ENCODE data around the gene FOXN3.

Gene FOXN3

GRCh38 chr14:89356927-89357326 is 60.1 kb downstream of the FOXN3 start:
- peak overlapping the region in 1 of 7 experiments; percentile 4 for H3K4me3 ChIP-seq (ENCODE audit: control insufficient read depth in 1 of 7, extremely low read depth in 1 of 7, insufficient read depth in 4 of 7, low read depth in 2 of 7, low read length in 6 of 7)
- DNase-seq, result peak in 1 of 3 donors; percentile 37
- CTCF ChIA-PET, result interaction anchor here (1.4 to 1.6 kb wide), 2 partner anchors 16 to 49 kb away, joined by 4 to 5 read pairs; no protein-coding TSS in a partner anchor
- no peaks in the 10 kb centered on the region for H3K9me3 ChIP-seq (ENCODE audit: control extremely low read depth in 1 of 5, control insufficient read depth in 4 of 5, insufficient read depth in 2 of 5, low read depth in 1 of 5, low read length in 4 of 5)
- no peak overlapping the region for H3K27ac ChIP-seq (ENCODE audit: insufficient read depth in 1 of 2, low read depth in 1 of 2, low read length in 2 of 2, poor library complexity in 1 of 2, severe bottlenecking in 2 of 2)
- 24% methylated on average over 3 of the region's 5 CpGs for WGBS (ENCODE audit: insufficient coverage)
- H3K36me3 ChIP-seq (ENCODE audit: control insufficient read depth in 4 of 4, insufficient read depth in 4 of 4, low read length in 3 of 4), result peaks cover 0 to 4% (median 0%) of the 10 kb centered on the region in 4 experiments
- no peaks in the 10 kb centered on the region for H3K27me3 ChIP-seq (replicated peaks in 2 of 5; ENCODE audit: control insufficient read depth in 4 of 5, insufficient read depth in 5 of 5, low read length in 4 of 5)
- POLR2A ChIA-PET, result interaction anchor here (0.9 kb wide), 1 partner anchor 8 kb away, joined by 3 read pairs; no protein-coding TSS in a partner anchor
- H3K4me1 ChIP-seq (ENCODE audit: control extremely low read depth in 1 of 4, control insufficient read depth in 4 of 4, insufficient read depth in 4 of 4, low read length in 3 of 4), result peaks cover 16 to 49% (median 34%) of the 10 kb centered on the region in 4 experiments

- Histone ChIP-seq H3K4me3 (ENCODE audit: control insufficient read depth in 1 of 7, extremely low read depth in 1 of 7, insufficient read depth in 4 of 7, low read depth in 2 of 7, low read length in 6 of 7) (peak overlapping the region in 1 of 7 experiments; percentile 1), H3K27ac (ENCODE audit: insufficient read depth in 1 of 2, low read depth in 1 of 2, low read length in 2 of 2, poor library complexity in 1 of 2, severe bottlenecking in 2 of 2) (no peak overlapping the region), H3K27me3 (replicated peaks in 2 of 5; ENCODE audit: control insufficient read depth in 4 of 5, insufficient read depth in 5 of 5, low read length in 4 of 5) (no peaks in the 10 kb centered on the region), H3K9me3 (ENCODE audit: control extremely low read depth in 1 of 5, control insufficient read depth in 4 of 5, insufficient read depth in 2 of 5, low read depth in 1 of 5, low read length in 4 of 5) (no peaks in the 10 kb centered on the region), H3K36me3 (ENCODE audit: control insufficient read depth in 4 of 4, insufficient read depth in 4 of 4, low read length in 3 of 4) (peaks cover 0 to 4% (median 0%) of the 10 kb centered on the region in 4 experiments), H3K4me1 (ENCODE audit: control extremely low read depth in 1 of 4, control insufficient read depth in 4 of 4, insufficient read depth in 4 of 4, low read length in 3 of 4) (peaks cover 21 to 53% (median 38%) of the 10 kb centered on the region in 4 experiments)
- POLR2A ChIA-PET, result interaction anchor here (0.9 kb wide), 1 partner anchor 9 kb away, joined by 3 read pairs; no protein-coding TSS in a partner anchor
- DNase-seq, result no peak
- CTCF ChIA-PET, result interaction anchor here (0.7 to 1.6 kb wide), 3 partner anchors 16 to 645 kb away, joined by 3 to 5 read pairs (median 4); no protein-coding TSS in a partner anchor
- 14% methylated on average over 1 of the region's 3 CpGs for WGBS (ENCODE audit: insufficient coverage)
These were observed 60.5 kb downstream of the FOXN3 start for GRCh38 chr14:89356496-89356895.

DNA sequence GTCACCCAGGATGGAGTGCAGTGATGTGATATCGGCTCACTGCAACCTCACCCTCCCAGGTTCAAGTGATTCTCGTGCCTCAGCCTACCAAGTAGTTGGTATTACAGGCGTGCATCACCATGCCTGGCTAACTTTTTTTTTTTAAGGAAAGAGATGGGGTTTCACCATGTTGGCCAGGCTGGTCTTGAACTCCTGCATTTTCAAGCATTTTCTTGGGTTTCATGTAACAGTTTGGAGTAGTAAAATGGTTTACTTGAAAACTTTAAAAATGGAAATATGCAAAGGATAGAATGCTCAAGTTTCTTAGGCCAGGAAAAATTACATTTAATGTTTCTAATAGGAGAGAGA is 63.3 kb downstream of the FOXN3 start:
- Histone ChIP-seq H3K36me3 (ENCODE audit: control insufficient read depth in 4 of 4, insufficient read depth in 4 of 4, low read length in 3 of 4) (peaks cover 0 to 18% (median 13%) of the 10 kb centered on the region in 4 experiments), H3K27ac (ENCODE audit: insufficient read depth in 1 of 2, low read depth in 1 of 2, low read length in 2 of 2, poor library complexity in 1 of 2, severe bottlenecking in 2 of 2) (no peak overlapping the region), H3K9me3 (ENCODE audit: control extremely low read depth in 1 of 5, control insufficient read depth in 4 of 5, insufficient read depth in 2 of 5, low read depth in 1 of 5, low read length in 4 of 5) (no peaks in the 10 kb centered on the region), H3K4me1 (ENCODE audit: control extremely low read depth in 1 of 4, control insufficient read depth in 4 of 4, insufficient read depth in 4 of 4, low read length in 3 of 4) (peaks cover 32 to 62% (median 52%) of the 10 kb centered on the region in 4 experiments), H3K4me3 (ENCODE audit: control insufficient read depth in 1 of 7, extremely low read depth in 1 of 7, insufficient read depth in 4 of 7, low read depth in 2 of 7, low read length in 6 of 7) (no peak overlapping the region), H3K27me3 (replicated peaks in 2 of 5; ENCODE audit: control insufficient read depth in 4 of 5, insufficient read depth in 5 of 5, low read length in 4 of 5) (no peaks in the 10 kb centered on the region)
- ChIA-PET POLR2A (interaction anchor here (0.8 kb wide), 1 partner anchor 413 kb away, joined by 3 read pairs; no protein-coding TSS in a partner anchor), CTCF (interaction anchor here (0.6 to 3.0 kb wide), 7 partner anchors 9 to 549 kb away, joined by 3 to 12 read pairs (median 4); no protein-coding TSS in a partner anchor)
- 100% methylated on average over 2 of the region's 3 CpGs for WGBS (ENCODE audit: insufficient coverage)
- DNase-seq, result no peak

- Histone ChIP-seq H3K9me3 (ENCODE audit: control extremely low read depth in 1 of 5, control insufficient read depth in 4 of 5, insufficient read depth in 2 of 5, low read depth in 1 of 5, low read length in 4 of 5) (no peaks in the 10 kb centered on the region), H3K27me3 (replicated peaks in 2 of 5; ENCODE audit: control insufficient read depth in 4 of 5, insufficient read depth in 5 of 5, low read length in 4 of 5) (no peaks in the 10 kb centered on the region), H3K4me3 (ENCODE audit: control insufficient read depth in 1 of 7, extremely low read depth in 1 of 7, insufficient read depth in 4 of 7, low read depth in 2 of 7, low read length in 6 of 7) (no peak overlapping the region), H3K27ac (ENCODE audit: insufficient read depth in 1 of 2, low read depth in 1 of 2, low read length in 2 of 2, poor library complexity in 1 of 2, severe bottlenecking in 2 of 2) (peak overlapping the region in 1 of 2 experiments; percentile 84), H3K4me1 (ENCODE audit: control extremely low read depth in 1 of 4, control insufficient read depth in 4 of 4, insufficient read depth in 4 of 4, low read length in 3 of 4) (peaks cover 29 to 60% (median 52%) of the 10 kb centered on the region in 4 experiments), H3K36me3 (ENCODE audit: control insufficient read depth in 4 of 4, insufficient read depth in 4 of 4, low read length in 3 of 4) (peaks cover 3 to 22% (median 17%) of the 10 kb centered on the region in 4 experiments)
- ChIA-PET POLR2A (no interaction called here), CTCF (interaction anchor here (0.6 to 3.0 kb wide), 9 partner anchors 9 to 550 kb away, joined by 3 to 12 read pairs (median 4); no protein-coding TSS in a partner anchor)
- no peak for DNase-seq
- 49% methylated on average over 3 of the region's 6 CpGs for WGBS (ENCODE audit: insufficient coverage)
These were observed 63.9 kb downstream of the FOXN3 start for GRCh38 chr14:89352976-89353765.

DNA sequence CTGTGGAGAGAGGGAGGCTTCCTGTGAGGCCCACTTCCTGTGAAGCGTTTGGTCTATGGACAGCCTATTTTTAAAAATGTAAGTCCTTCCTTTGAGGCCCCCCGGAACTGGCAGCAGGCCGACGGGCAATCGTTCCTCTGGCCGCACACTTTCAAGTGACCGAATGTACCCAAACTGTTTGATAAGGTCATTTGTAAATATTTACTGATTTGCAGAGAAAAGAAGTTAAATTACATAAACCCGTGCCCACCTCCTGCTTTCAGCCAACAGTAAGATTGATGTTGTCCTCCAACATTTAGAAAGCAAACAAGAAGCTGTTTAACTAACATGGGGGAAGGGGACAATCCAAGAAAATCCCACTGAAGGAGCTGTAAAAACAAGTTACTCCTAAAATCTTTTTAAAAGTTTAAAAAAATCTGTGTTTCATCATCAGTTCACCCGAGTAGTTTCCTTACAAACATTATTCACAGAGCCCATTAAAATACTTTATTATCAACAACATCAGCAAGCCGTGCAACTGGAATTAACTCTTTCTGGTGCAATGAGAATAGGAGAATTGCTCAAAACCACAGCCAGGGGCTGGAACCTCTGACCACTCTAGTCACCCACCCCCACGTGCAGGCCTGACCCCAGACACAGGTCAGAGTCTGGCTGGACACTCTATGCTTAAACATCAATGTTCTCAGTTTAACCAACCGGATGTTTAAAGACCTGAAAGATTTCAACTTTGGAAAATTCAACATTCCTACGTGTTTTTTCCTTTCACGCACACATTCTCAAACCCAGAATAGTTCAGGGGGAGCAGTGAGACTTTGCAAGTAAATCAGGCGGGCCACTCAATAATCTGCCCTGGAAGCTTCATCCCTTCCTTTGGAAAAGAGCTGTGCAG is 65.3 kb downstream of the FOXN3 start:
- Histone ChIP-seq H3K4me3 (ENCODE audit: control insufficient read depth in 1 of 7, extremely low read depth in 1 of 7, insufficient read depth in 4 of 7, low read depth in 2 of 7, low read length in 6 of 7) (peak overlapping the region in 6 of 7 experiments; percentile 15 to 59 (median 40)), H3K27me3 (replicated peaks in 2 of 5; ENCODE audit: control insufficient read depth in 4 of 5, insufficient read depth in 5 of 5, low read length in 4 of 5) (no peaks in the 10 kb centered on the region), H3K4me1 (ENCODE audit: control extremely low read depth in 1 of 4, control insufficient read depth in 4 of 4, insufficient read depth in 4 of 4, low read length in 3 of 4) (peaks cover 28 to 50% (median 46%) of the 10 kb centered on the region in 4 experiments), H3K27ac (ENCODE audit: insufficient read depth in 1 of 2, low read depth in 1 of 2, low read length in 2 of 2, poor library complexity in 1 of 2, severe bottlenecking in 2 of 2) (peak overlapping the region; percentile 78 to 84), H3K36me3 (ENCODE audit: control insufficient read depth in 4 of 4, insufficient read depth in 4 of 4, low read length in 3 of 4) (peaks cover 4 to 30% (median 26%) of the 10 kb centered on the region in 4 experiments), H3K9me3 (ENCODE audit: control extremely low read depth in 1 of 5, control insufficient read depth in 4 of 5, insufficient read depth in 2 of 5, low read depth in 1 of 5, low read length in 4 of 5) (peaks cover 0 to 4% (median 0%) of the 10 kb centered on the region in 5 experiments)
- POLR2A ChIA-PET, result interaction anchor here (1.2 to 1.8 kb wide), 2 partner anchors 47 to 187 kb away, joined by 3 to 5 read pairs; no protein-coding TSS in a partner anchor
- CTCF ChIA-PET, result interaction anchor here (1.2 to 3.0 kb wide), 6 partner anchors 7 to 64 kb away, joined by 3 to 12 read pairs (median 4); no protein-coding TSS in a partner anchor
- 37% methylated on average over 6 of the region's 15 CpGs for WGBS (ENCODE audit: insufficient coverage)
- DNase-seq, result peak in 1 of 3 donors; percentile 52

DNA sequence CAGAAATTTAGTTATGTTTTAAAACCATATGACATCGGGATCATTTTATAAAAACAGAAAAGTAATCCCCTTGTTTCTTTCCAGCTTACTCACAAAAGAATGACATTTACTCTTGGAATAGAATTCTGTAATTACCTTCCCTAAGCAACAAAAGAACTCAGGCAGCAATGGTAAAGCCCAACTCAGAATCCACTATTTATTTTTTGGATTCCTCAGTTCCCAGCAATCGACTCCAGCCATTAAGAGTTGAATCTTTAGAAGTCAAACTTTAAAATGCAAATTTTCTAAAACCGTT is 65.9 kb downstream of the FOXN3 start:
- H3K4me3 ChIP-seq (ENCODE audit: control insufficient read depth in 1 of 7, extremely low read depth in 1 of 7, insufficient read depth in 4 of 7, low read depth in 2 of 7, low read length in 6 of 7), result peak overlapping the region in 6 of 7 experiments; percentile 15 to 59 (median 40)
- peaks cover 0 to 4% (median 0%) of the 10 kb centered on the region in 5 experiments for H3K9me3 ChIP-seq (ENCODE audit: control extremely low read depth in 1 of 5, control insufficient read depth in 4 of 5, insufficient read depth in 2 of 5, low read depth in 1 of 5, low read length in 4 of 5)
- peaks cover 25 to 46% (median 41%) of the 10 kb centered on the region in 4 experiments for H3K4me1 ChIP-seq (ENCODE audit: control extremely low read depth in 1 of 4, control insufficient read depth in 4 of 4, insufficient read depth in 4 of 4, low read length in 3 of 4)
- no peak for DNase-seq
- H3K27me3 ChIP-seq (replicated peaks in 2 of 5; ENCODE audit: control insufficient read depth in 4 of 5, insufficient read depth in 5 of 5, low read length in 4 of 5), result no peaks in the 10 kb centered on the region
- peak overlapping the region; percentile 78 to 84 for H3K27ac ChIP-seq (ENCODE audit: insufficient read depth in 1 of 2, low read depth in 1 of 2, low read length in 2 of 2, poor library complexity in 1 of 2, severe bottlenecking in 2 of 2)
- CTCF ChIA-PET, result interaction anchor here (1.4 to 1.9 kb wide), 3 partner anchors 10 to 64 kb away, joined by 3 to 4 read pairs (median 4); no protein-coding TSS in a partner anchor
- WGBS (ENCODE audit: insufficient coverage), result 7% methylated on average over 3 of the region's 3 CpGs
- POLR2A ChIA-PET, result interaction anchor here (1.2 to 1.8 kb wide), 2 partner anchors 47 to 186 kb away, joined by 3 to 5 read pairs; no protein-coding TSS in a partner anchor
- peaks cover 7 to 34% (median 29%) of the 10 kb centered on the region in 4 experiments for H3K36me3 ChIP-seq (ENCODE audit: control insufficient read depth in 4 of 4, insufficient read depth in 4 of 4, low read length in 3 of 4)

Data from common myeloid progenitor, CD34-positive (primary cell).